GM18526 (cell line): ENCODE measurements around the gene TNFRSF12A.

Experiments used
- POLR2A ChIP-seq: IDR thresholded peaks from 3 replicates; pipeline ENCODE4 v1.6.1; 2011; ENCODE audit not compliant: insufficient read length; ENCODE audit errors: extremely low read depth

The TNFRSF12A gene

GRCh38 chr16:2981177-2981898 is 38.8 kb upstream of the TNFRSF12A start:
- TF ChIP-seq POLR2A, result no peak

- no peak for TF ChIP-seq POLR2A
Measured at GRCh38 chr16:2981899-2982250, 38.3 kb upstream of the TNFRSF12A start.

GRCh38 chr16:2982402-2982801 is 37.8 kb upstream of the TNFRSF12A start:
- TF ChIP-seq POLR2A, result no peak

DNA sequence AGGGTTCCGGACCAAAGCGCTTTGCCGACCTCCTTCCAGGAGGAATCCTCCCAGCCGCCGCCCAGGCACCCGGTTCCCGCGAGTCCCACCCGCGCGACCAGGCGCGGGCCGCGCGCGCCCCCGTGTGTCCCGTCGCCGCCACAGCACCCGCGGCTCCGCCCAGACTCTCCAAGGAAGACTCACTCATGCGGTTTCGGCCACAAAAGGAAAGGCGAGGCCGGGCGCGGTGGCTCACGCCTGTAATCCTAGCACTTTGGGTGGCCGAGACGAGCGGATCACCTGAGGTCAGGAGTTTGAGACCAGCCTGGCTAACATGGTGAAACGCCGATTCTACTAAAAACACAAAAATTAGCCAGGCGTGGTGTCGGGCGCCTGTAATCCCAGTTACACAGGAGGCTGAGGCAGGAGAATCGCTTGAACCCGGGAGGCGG is 36.4 kb upstream of the TNFRSF12A start:
- no peak for TF ChIP-seq POLR2A

GRCh38 chr16:2985462-2985861 is 34.7 kb upstream of the TNFRSF12A start:
- TF ChIP-seq POLR2A, result no peak

GRCh38 chr16:2985893-2986355 is 34.2 kb upstream of the TNFRSF12A start:
- no peak for TF ChIP-seq POLR2A

- no peak for TF ChIP-seq POLR2A
Measured at GRCh38 chr16:2986623-2987188, 33.5 kb upstream of the TNFRSF12A start.

- TF ChIP-seq POLR2A, result no peak
Measured at GRCh38 chr16:2987286-2987685, 32.9 kb upstream of the TNFRSF12A start.

DNA sequence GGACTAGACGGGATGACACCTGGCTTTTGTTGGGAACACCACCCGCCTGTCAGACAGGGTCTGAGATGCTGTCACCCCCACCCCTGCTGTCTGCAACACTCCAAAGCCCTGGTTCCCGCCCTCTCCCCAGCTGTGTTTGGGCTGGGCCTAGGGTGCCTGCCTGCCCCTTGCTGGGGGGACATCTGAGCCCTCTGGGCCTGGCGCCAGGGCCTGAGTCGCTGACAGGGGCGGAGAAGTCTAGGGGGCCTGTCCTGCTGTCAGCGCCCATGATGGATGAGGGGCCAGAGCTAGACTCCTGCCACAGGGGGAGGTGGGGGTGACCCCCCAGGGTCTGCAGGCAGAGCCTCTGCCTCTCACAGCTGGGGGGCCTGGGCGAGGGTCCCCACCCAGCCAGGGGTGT is 32.3 kb upstream of the TNFRSF12A start:
- TF ChIP-seq POLR2A, result no peak

- TF ChIP-seq POLR2A, result no peak
Measured at GRCh38 chr16:2988590-2989099, 31.5 kb upstream of the TNFRSF12A start.

- TF ChIP-seq POLR2A, result no peak
Measured at GRCh38 chr16:2990891-2991290, 29.3 kb upstream of the TNFRSF12A start.

DNA sequence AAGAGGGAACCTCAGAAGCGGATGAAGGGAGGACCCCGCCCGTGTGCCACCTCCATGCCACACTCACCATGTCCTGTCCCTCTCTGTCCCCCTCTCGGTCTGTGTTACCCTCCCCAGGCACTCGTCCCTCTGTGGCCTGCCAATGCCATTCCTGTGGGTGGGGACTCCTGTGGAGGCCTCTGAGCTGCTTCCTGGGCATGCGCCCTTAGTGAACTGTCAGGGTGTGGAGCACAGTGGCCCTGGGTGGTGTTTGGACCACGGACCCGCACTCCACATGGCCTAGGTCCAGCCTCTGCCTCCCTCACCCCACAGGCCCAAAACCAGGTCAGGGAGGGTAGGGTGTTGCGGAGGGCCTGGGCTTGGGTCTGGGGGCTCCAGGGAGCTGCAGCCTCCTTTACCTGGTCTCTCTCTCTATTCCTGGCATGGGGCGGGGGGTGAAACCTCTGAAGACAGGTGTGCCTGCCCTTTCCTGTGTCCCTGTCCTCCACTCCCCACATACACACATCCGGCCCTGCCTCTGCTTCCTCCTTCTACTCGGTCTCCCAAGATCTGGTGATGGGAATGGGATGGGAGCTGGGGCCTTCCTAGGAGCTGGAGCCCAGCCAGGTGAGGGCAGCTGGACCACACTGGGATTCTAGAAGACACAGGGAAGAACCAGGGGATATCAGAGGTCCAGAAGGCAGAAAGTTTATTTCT is 28.5 kb upstream of the TNFRSF12A start:
- no peak for TF ChIP-seq POLR2A

GRCh38 chr16:2992383-2993081 is 27.6 kb upstream of the TNFRSF12A start:
- TF ChIP-seq POLR2A, result no peak

- TF ChIP-seq POLR2A, result no peak
Measured at GRCh38 chr16:2996298-2996697, 23.9 kb upstream of the TNFRSF12A start.

- TF ChIP-seq POLR2A, result no peak
Measured at GRCh38 chr16:2999929-3000328, 20.2 kb upstream of the TNFRSF12A start.
